Left lung (tissue), 10 donors: ENCODE data around the gene TMEM219. TPM values are rescaled to one million over a fixed set of nuclear protein-coding genes. Genes with fewer than 3 reads are reported as not detected.
"Not testable (repeated sequence)": the region's sequence is repeated elsewhere in the genome, so short reads cannot be mapped to it uniquely, and the experiment has no call there.

ENCODE experiments used
- ATAC-seq: fragments of 200-7000 bp; cut with Tn5 transposase; one replicate; pipeline ENCODE4 v1.9.1; 2020; ENCODE audit warnings: moderate library complexity
- DNase-seq, 4 donors: peaks; one replicate each; pipeline ENCODE4 v3.0.0-alpha.2; 2013 to 2020
- H3K27ac ChIP-seq, 2 donors: fragments of 200-600 bp; sonication (generic) in 1 of 2; one replicate each; pipeline versions ENCODE4 v1.5.0 to v1.8.0; 2020 to 2021
- H3K27me3 ChIP-seq, 2 donors: fragments of 200-600 bp; sonication (generic) in 1 of 2; one replicate each; pipeline versions ENCODE4 v1.5.0 to v1.8.0; 2020 to 2021
- H3K36me3 ChIP-seq, 2 donors: fragments of 200-600 bp; sonication (generic) in 1 of 2; one replicate each; pipeline versions ENCODE4 v1.5.0 to v1.8.0; 2020 to 2021
- H3K4me1 ChIP-seq, 2 donors: fragments of 200-600 bp; one replicate each; pipeline ENCODE4 v1.8.0; 2021
- H3K4me3 ChIP-seq, 2 donors: fragments of 200-600 bp; sonication (generic) in 1 of 2; one replicate each; pipeline versions ENCODE4 v1.5.0 to v1.8.0; 2020 to 2021; ENCODE audit warnings: mild to moderate bottlenecking in 1 of 2
- H3K9me3 ChIP-seq, 2 donors: fragments of 200-600 bp; sonication (generic) in 1 of 2; one replicate each; pipeline versions ENCODE4 v1.5.0 to v1.8.0; 2020 to 2021
- CTCF ChIP-seq, 2 donors: fragments of 200-600 bp; sonication (generic) in 1 of 2; IDR thresholded peaks; one replicate each; pipeline versions ENCODE4 v1.5.0 to v1.8.0; 2021; ENCODE audit warnings: antibody characterized with exemption in 2 of 2
- intact Hi-C, 2 donors: fragments of 100-400 bp; cut with DNase I; formaldehyde crosslinking; loops; one replicate each; pipeline versions ENCODE4 v1.11.2 to v1.14.2; 2022
- polyA plus RNA-seq, 6 donors: library from polyadenylated mRNA; unstranded; fragments of 120-200 nt; gene quantifications; one replicate each; pipeline ENCODE4 v1.2.1, GENCODE V29; 2013; ENCODE audit not compliant: insufficient read length in 6 of 6
- total RNA-seq, 2 donors: library from RNA; stranded (reverse); fragmentation: NEBNext Ultra II Directional; extraction: Animal tissue kit (Norgen Biotek cat#: 25700); gene quantifications; one replicate each; pipeline ENCODE4 v1.2.1, GENCODE V29; 2021
- donor health status: DM: no; HTN: yes; CAD: no.
- donor health status: DM: no; HTN: no; CAD: no.

The TMEM219 gene
- total and polyA plus RNA-seq, 8 donors, result 103 to 154 (median 118) TPM

DNA sequence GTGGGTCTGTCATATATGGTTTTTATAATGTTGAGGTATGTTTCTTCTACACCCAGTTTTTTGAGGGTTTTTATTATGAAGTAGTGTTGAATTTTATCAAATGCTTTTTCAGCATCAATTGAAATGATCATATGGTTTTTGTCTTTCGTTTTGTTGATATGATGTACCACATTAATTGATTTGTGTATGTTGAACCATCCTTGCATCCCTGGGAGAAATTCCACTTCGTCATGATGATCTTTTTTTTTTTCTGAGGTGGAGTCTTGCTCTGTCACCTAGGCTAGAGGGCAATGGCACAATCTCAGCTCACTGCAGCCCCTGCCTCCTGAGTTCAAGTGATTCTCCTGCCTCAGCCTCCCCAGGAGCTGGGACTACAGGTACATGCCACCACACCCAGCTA lies 14.0 kb upstream of the TMEM219 start:
- DNase-seq (no peak), ATAC-seq (no peak)
- no peaks in the 10 kb centered on the region for H3K9me3 ChIP-seq
- TF ChIP-seq CTCF (IDR thresholded peaks at IDR 0.05), result no peak
- H3K27ac ChIP-seq, result no peak overlapping the region
- no peaks in the 10 kb centered on the region for H3K4me1 ChIP-seq
- no peak overlapping the region for H3K4me3 ChIP-seq
- intact Hi-C loops, result no loop called here
- H3K27me3 ChIP-seq, result no peaks in the 10 kb centered on the region
- H3K36me3 ChIP-seq, result no peaks in the 10 kb centered on the region

DNA sequence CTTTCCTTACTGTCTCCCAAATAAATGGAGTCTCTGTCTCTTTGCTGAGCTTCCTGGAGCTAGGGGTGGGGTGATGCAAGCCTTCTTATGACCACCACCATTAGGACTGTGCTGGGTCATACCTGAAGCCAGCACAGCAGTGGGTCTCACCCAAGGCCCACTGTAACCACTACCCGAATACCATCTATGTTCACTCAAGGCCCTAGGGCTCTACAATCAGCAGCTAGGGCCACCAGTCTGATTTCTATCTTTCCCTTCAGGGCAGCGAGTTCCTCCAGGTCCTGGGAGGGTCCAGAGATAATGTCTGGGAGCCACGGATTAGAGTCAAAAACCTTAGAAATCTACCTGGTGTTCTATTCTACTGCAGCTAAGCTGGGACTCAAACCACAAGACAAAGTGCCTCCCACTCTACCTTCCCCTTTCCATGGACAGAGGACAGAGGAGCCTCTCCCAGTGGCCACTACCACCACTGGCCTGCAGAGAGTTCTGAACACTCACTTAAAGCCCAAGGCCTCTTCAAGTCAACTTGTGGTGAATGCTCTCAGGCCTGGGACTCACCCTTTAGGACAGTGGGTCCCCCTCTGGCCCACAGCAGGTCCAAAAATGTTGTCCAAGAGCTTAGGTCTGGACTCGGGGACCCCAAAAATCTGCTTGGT lies 10.9 kb upstream of the TMEM219 start:
- Histone ChIP-seq H3K4me3 (no peak overlapping the region), H3K27me3 (no peaks in the 10 kb centered on the region), H3K9me3 (no peaks in the 10 kb centered on the region), H3K4me1 (no peaks in the 10 kb centered on the region), H3K36me3 (no peaks in the 10 kb centered on the region), H3K27ac (no peak overlapping the region)
- intact Hi-C loops, result no loop called here
- DNase-seq (no peak), ATAC-seq (no peak)
- no peak for TF ChIP-seq CTCF (IDR thresholded peaks at IDR 0.05)

DNA sequence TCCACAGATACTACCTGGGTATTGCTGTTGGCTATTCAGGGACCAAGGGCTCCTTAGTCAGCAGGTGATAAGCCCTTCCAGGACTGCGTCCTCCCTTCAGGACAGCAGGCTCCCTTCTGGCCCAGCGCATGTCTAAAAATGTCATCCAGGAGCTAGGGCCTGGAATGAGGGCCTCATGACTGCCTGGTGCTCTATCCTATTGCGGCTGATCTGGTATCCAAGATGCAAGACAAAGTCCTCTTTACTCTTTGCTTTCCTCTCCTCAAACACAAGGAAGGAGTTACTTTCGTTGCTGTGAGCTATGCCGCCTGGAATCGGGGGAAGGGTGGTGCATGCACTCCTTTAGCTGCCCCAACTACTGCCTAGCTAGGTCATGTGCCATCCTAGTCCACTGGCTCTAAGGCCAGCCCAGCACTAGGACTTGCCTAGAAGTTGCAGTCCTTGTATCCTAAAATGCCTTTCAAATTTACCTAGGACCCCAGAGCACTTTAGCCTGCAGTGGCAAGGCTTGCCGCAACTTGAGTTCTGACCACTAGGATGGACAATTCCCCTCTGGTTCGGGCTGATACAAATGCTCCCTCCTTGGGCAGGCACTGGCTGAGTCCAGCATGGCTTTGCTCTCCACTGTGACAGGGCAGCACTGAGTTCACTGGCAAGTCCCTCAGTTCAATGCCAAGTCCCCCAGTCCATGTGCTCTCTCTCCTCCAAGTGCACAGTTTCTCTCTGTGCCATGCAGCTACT lies 10.1 kb upstream of the TMEM219 start:
- ATAC-seq, result no peak
- DNase-seq, result no peak
- H3K36me3 ChIP-seq, result no peaks in the 10 kb centered on the region
- intact Hi-C loops, result no loop called here
- H3K27ac ChIP-seq, result no peak overlapping the region
- no peak overlapping the region for H3K4me3 ChIP-seq
- H3K27me3 ChIP-seq, result no peaks in the 10 kb centered on the region
- no peaks in the 10 kb centered on the region for H3K9me3 ChIP-seq
- no peak for TF ChIP-seq CTCF (IDR thresholded peaks at IDR 0.05)
- no peaks in the 10 kb centered on the region for H3K4me1 ChIP-seq

GRCh38 chr16:29958756-29959155 lies 3.1 kb upstream of the TMEM219 start:
- Histone ChIP-seq H3K36me3 (no peaks in the 10 kb centered on the region), H3K27me3 (no peaks in the 10 kb centered on the region), H3K9me3 (no peaks in the 10 kb centered on the region), H3K4me1 (peaks cover 9 to 17% of the 10 kb centered on the region in 2 donors), H3K27ac (no peak overlapping the region), H3K4me3 (no peak overlapping the region)
- ATAC-seq (no peak), DNase-seq (no peak)
- intact Hi-C loops, result no loop called here
- TF ChIP-seq CTCF (IDR thresholded peaks at IDR 0.05), result no peak

GRCh38 chr16:29959293-29959692 lies 2.6 kb upstream of the TMEM219 start:
- Histone ChIP-seq H3K9me3 (no peaks in the 10 kb centered on the region), H3K27ac (no peak overlapping the region), H3K36me3 (peaks cover 0 to under 1% of the 10 kb centered on the region in 2 donors), H3K27me3 (no peaks in the 10 kb centered on the region), H3K4me3 (no peak overlapping the region), H3K4me1 (peaks cover 9 to 19% of the 10 kb centered on the region in 2 donors)
- DNase-seq (no peak), ATAC-seq (no peak)
- TF ChIP-seq CTCF (IDR thresholded peaks at IDR 0.05), result no peak
- intact Hi-C loops, result no loop called here

DNA sequence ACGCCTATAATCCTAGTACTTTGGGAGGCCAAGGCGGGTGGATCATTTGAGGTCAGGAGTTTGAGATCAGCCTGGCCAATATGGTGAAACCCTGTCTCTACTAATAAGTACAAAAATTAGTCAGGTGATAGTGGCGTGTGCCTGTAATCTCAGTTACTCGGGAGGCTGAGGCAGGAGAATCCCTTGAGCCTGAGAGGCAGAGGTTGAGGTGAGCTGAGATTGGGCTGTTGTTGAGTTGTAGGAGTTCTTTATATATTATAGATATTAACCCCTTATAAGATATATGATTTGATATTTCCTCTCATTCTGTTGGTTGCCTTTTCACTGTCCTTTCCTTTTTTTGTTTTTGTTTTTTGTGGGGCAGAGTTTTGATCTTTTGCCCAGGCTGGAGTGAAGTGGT lies 2.1 kb upstream of the TMEM219 start:
- H3K27me3 ChIP-seq, H3K27ac ChIP-seq, DNase-seq, H3K36me3 ChIP-seq, H3K4me3 ChIP-seq, ATAC-seq, intact Hi-C loops, H3K9me3 ChIP-seq: not testable (repeated sequence)
- H3K4me1 ChIP-seq, result peaks cover 9 to 23% of the 10 kb centered on the region in 2 donors
